Keratinocyte (primary cell): ENCODE data around the gene IVL. TPM values are rescaled to one million over a fixed set of nuclear protein-coding genes. Genes with fewer than 3 reads are reported as not detected.

Experiments
- DNase-seq: peaks from one replicate; pipeline ENCODE4 v3.0.0-alpha.2; 2011; ENCODE audit warnings: low read depth, missing footprints, low spot score
- FAIRE-seq: peaks from 2 replicates; lab custom pipeline; 2011; peaks lifted over from hg19 to GRCh38; lab: Jason Lieb, UNC
- H2AFZ ChIP-seq: 2 replicates; pipeline ENCODE4 v1.6.0; 2012; ENCODE audit warnings: low read length, control low read depth, inconsistent platforms; ENCODE audit not compliant: control insufficient read depth
- H3K27ac ChIP-seq: 2 replicates; pipeline ENCODE4 v1.5.1; 2011; ENCODE audit warnings: low read length; ENCODE audit not compliant: control insufficient read depth, insufficient read depth
- H3K27me3 ChIP-seq: 3 replicates; pipeline ENCODE4 v1.6.0; 2011; ENCODE audit warnings: low read length; ENCODE audit not compliant: control insufficient read depth, insufficient read depth; ENCODE audit errors: extremely low read depth
- H3K36me3 ChIP-seq, 2 experiments: 2 replicates in 1 of 2; 3 replicates in 1 of 2; pipeline ENCODE4 v1.5.1; 2011; ENCODE audit warnings: low read length in 2 of 2, mild to moderate bottlenecking in 1 of 2; ENCODE audit not compliant: control insufficient read depth in 2 of 2, insufficient read depth in 2 of 2; ENCODE audit errors: extremely low read depth in 1 of 2
- H3K4me1 ChIP-seq: 3 replicates; pipeline ENCODE4 v1.5.1; 2011; ENCODE audit warnings: low read length; ENCODE audit not compliant: control insufficient read depth, insufficient read depth; ENCODE audit errors: extremely low read depth
- H3K4me2 ChIP-seq: 3 replicates; pipeline ENCODE4 v1.6.0; 2011; ENCODE audit warnings: low read depth, low read length; ENCODE audit not compliant: control insufficient read depth, insufficient read depth; ENCODE audit errors: extremely low read depth
- H3K4me3 ChIP-seq, 3 experiments: fragments of 200-600 bp in 1 of 3; sonication (generic) in 1 of 3; 2 replicates in 2 of 3; 3 replicates in 1 of 3; pipeline ENCODE4 v1.5.1; 2011 to 2016; ENCODE audit warnings: low read length in 3 of 3, mild to moderate bottlenecking in 3 of 3, control low read depth in 2 of 3, inconsistent platforms in 1 of 3, low read depth in 1 of 3, mixed read lengths in 1 of 3, mixed run types in 1 of 3, moderate library complexity in 1 of 3; ENCODE audit not compliant: control insufficient read depth in 2 of 3, insufficient read depth in 2 of 3; ENCODE audit errors: extremely low read depth in 1 of 3
- H3K79me2 ChIP-seq: 2 replicates; pipeline ENCODE4 v1.6.0; 2012; ENCODE audit warnings: low read length; ENCODE audit not compliant: control insufficient read depth, insufficient read depth
- H3K9ac ChIP-seq: 3 replicates; pipeline ENCODE4 v1.6.0; 2011; ENCODE audit warnings: low read length; ENCODE audit not compliant: control insufficient read depth, insufficient read depth; ENCODE audit errors: extremely low read depth
- H3K9me1 ChIP-seq: 3 replicates; pipeline ENCODE4 v1.6.0; 2011; ENCODE audit warnings: low read length; ENCODE audit not compliant: control insufficient read depth, insufficient read depth; ENCODE audit errors: extremely low read depth
- H3K9me3 ChIP-seq: 2 replicates; pipeline ENCODE4 v1.5.1; 2012; ENCODE audit warnings: low read depth, low read length; ENCODE audit not compliant: control insufficient read depth
- H4K20me1 ChIP-seq: 3 replicates; pipeline ENCODE4 v1.6.0; 2011; ENCODE audit warnings: low read length; ENCODE audit not compliant: control insufficient read depth, insufficient read depth; ENCODE audit errors: extremely low read depth
- EZH2 ChIP-seq: IDR thresholded peaks from one replicate; pipeline ENCODE4 v1.6.1; 2012; ENCODE audit warnings: inconsistent platforms, mild to moderate bottlenecking, low read length, moderate library complexity
- dilution Hi-C: fragments of 300-500 bp; cut with MboI; formaldehyde crosslinking; loops from one replicate; pipeline ENCODE4 v1.7.0; 2020; ENCODE audit warnings: low sequenced_read_pairs; ENCODE audit not compliant: extremely low pct_ligation_motif_present
- polyA plus RNA-seq, 5 experiments: library from polyadenylated mRNA; depleted of rRNA in 3 of 5; stranded (reverse) in 3 of 5; stranded (forward) in 1 of 5; unstranded in 1 of 5; fragments of >200 nt; gene quantifications; 1 replicate in 1 of 5; 2 replicates in 3 of 5; 3 replicates in 1 of 5; pipeline versions ENCODE4 v1.2.1 to v1.2.3, GENCODE V29; 2011 to 2012; ENCODE audit warnings: missing spikeins in 2 of 5, low read depth in 1 of 5, low replicate concordance in 1 of 5
- TF ChIP-seq, protein P1 (sequence below), 3 experiments: IDR thresholded peaks in 1 of 3; conservative IDR thresholded peaks in 1 of 3; optimal IDR thresholded peaks in 1 of 3; 2 replicates in 2 of 3; 3 replicates in 1 of 3; pipeline versions ENCODE3 to v1.5.1; 2011; ENCODE audit warnings: low read length in 3 of 3, mild to moderate bottlenecking in 3 of 3, moderate library complexity in 2 of 3, control low read depth in 1 of 3, inconsistent platforms in 1 of 3; ENCODE audit not compliant: insufficient read depth in 2 of 3; ENCODE audit errors: extremely low read depth in 1 of 3

IVL gene
- polyA plus RNA-seq, 1 donor (not counting 4 experiments of a cell fraction or from before 2014, with no cell fraction given), result 89.2 TPM

DNA sequence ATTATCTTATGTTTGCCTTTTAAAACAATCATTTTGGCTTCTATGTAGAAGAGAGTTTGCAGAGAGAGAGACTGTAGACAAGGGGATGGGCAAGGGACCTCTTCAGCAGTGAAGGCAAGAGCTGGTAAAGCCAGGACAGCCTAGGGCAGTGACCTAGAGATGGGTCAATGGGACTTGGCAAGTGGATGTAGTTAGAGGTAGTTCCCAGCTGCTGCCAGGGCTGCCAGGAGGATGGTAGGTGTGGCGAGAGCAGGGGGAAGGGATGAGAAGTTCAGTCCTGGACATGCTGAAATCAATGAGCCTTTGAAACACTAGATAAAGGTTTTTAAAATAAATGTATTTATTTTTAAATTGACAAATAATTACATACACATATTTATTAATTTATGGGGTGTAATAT is 32.3 kb downstream of the IVL start:
- Histone ChIP-seq H3K27me3 (no peaks in the 10 kb centered on the region), H3K4me1 (peaks cover 10% of the 10 kb centered on the region), H3K9me1 (no peaks in the 10 kb centered on the region), H4K20me1 (no peaks in the 10 kb centered on the region), H3K27ac (no peak overlapping the region), H3K9me3 (no peaks in the 10 kb centered on the region), H3K36me3 (no peaks in the 10 kb centered on the region), H3K4me2 (no peak overlapping the region), H3K9ac (no peak overlapping the region), H3K4me3 (no peak overlapping the region), H2AFZ (no peak overlapping the region), H3K79me2 (no peaks in the 10 kb centered on the region)
- dilution Hi-C loops, result no loop called here
- FAIRE-seq (no peak), DNase-seq (no peak)
- TF ChIP-seq EZH2, result no peak

DNA sequence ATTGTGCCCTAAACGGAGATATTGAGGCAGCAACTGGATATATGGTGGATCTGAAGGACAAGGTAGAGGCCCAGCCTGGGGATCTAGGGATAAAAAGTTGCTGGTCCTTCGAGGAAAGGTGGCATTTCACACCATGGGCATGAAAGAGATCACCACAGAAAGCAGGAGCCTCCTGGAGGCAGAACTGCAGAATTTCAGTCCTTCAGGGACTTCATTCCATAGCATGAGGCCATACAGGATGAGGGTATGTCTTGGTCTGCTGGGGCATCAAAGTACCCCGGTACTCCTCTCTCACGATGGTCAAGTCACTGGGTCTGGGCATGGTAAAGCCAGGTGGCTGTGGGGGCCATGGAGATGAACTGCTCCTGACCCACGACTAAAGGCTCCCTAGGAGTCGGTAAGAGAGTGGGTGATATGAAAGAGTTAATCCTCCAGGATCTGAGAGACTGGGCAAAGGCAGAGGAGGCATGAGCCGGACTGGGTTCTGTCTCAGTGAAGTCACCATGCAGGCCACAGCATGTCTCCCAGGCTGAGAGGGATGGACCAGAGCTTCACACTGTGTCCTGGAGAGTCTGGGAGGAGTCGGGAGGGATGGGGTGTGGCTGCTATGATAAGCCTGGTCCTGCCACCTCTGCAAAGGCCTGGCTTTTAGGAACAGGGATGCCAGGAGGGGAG is 32.8 kb downstream of the IVL start:
- peak overlapping the region; percentile 51 for H2AFZ ChIP-seq
- DNase-seq (no peak), FAIRE-seq (peak; percentile 99)
- H3K27me3 ChIP-seq, result no peaks in the 10 kb centered on the region
- dilution Hi-C loops, result no loop called here
- H3K9me1 ChIP-seq, result no peaks in the 10 kb centered on the region
- H4K20me1 ChIP-seq, result no peaks in the 10 kb centered on the region
- no peak overlapping the region for H3K27ac ChIP-seq
- peaks cover 14% of the 10 kb centered on the region for H3K4me1 ChIP-seq
- H3K4me2 ChIP-seq, result peak overlapping the region; percentile 39
- no peaks in the 10 kb centered on the region for H3K79me2 ChIP-seq
- H3K9me3 ChIP-seq, result no peaks in the 10 kb centered on the region
- no peak overlapping the region for H3K4me3 ChIP-seq
- no peaks in the 10 kb centered on the region for H3K36me3 ChIP-seq
- no peak overlapping the region for H3K9ac ChIP-seq
- TF ChIP-seq EZH2, result no peak
- TF ChIP-seq, protein P1, sequence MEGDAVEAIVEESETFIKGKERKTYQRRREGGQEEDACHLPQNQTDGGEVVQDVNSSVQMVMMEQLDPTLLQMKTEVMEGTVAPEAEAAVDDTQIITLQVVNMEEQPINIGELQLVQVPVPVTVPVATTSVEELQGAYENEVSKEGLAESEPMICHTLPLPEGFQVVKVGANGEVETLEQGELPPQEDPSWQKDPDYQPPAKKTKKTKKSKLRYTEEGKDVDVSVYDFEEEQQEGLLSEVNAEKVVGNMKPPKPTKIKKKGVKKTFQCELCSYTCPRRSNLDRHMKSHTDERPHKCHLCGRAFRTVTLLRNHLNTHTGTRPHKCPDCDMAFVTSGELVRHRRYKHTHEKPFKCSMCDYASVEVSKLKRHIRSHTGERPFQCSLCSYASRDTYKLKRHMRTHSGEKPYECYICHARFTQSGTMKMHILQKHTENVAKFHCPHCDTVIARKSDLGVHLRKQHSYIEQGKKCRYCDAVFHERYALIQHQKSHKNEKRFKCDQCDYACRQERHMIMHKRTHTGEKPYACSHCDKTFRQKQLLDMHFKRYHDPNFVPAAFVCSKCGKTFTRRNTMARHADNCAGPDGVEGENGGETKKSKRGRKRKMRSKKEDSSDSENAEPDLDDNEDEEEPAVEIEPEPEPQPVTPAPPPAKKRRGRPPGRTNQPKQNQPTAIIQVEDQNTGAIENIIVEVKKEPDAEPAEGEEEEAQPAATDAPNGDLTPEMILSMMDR (optimal IDR thresholded peaks at IDR 0.05 in 1 of 3, IDR thresholded peaks at IDR 0.05 in 1 of 3, conservative IDR thresholded peaks at IDR 0.05 in 1 of 3; ENCODE audit: extremely low read depth in 1 of 3, insufficient read depth in 2 of 3, low read length in 3 of 3), result peak; percentile 33 to 56 (median 43)

DNA sequence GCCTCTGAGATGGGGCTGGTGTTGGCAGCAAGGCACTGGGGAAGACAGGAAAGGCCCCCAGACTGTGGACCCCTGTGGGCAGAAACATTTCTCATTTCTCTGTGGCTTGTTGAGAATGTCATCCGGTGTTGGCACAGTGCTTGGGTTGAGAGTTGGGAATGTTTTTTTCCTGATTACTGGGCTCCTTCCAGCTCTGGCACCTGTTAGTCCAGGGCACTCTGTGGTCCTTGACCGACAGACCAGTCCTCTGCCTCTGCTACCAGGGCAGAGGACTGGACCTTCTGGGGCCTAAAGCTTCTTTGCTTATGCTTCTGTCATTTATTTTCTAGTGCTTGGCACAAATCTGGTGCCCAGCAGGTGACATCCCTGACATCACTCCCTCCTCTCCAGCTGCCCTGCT is 33.8 kb downstream of the IVL start:
- Histone ChIP-seq H3K9me3 (no peaks in the 10 kb centered on the region), H2AFZ (no peak overlapping the region), H3K4me3 (no peak overlapping the region), H3K4me1 (peaks cover 21% of the 10 kb centered on the region), H3K27ac (no peak overlapping the region), H3K9ac (no peak overlapping the region), H3K36me3 (no peaks in the 10 kb centered on the region), H4K20me1 (no peaks in the 10 kb centered on the region), H3K9me1 (no peaks in the 10 kb centered on the region), H3K79me2 (no peaks in the 10 kb centered on the region), H3K4me2 (no peak overlapping the region), H3K27me3 (no peaks in the 10 kb centered on the region)
- FAIRE-seq (no peak), DNase-seq (no peak)
- no peak for TF ChIP-seq EZH2
- TF ChIP-seq, protein P1 (optimal IDR thresholded peaks at IDR 0.05 in 1 of 3, IDR thresholded peaks at IDR 0.05 in 1 of 3, conservative IDR thresholded peaks at IDR 0.05 in 1 of 3; ENCODE audit: extremely low read depth in 1 of 3, insufficient read depth in 2 of 3, low read length in 3 of 3), result no peak
- dilution Hi-C loops, result no loop called here
